Measurements from ENCODE around the gene SERPIND1. TPM values are rescaled to one million over a fixed set of nuclear protein-coding genes. Genes with fewer than 3 reads are reported as not detected.

Gene SERPIND1
- total and polyA plus RNA-seq, 2 donors (not counting 1 experiment from before 2014, with no cell fraction given) = not detected

GRCh38 chr22:20793748-20794649 is 20.1 kb downstream of the SERPIND1 start:
- Histone ChIP-seq H3K36me3 (replicated peaks in 1 of 2; ENCODE audit: control extremely low read depth in 1 of 2, control insufficient read depth in 1 of 2, extremely low read depth in 1 of 2, insufficient read depth in 2 of 2, low read length in 1 of 2) (peaks cover 3 to 63% of the 10 kb centered on the region in 2 experiments), H3K9me3 (ENCODE audit: control extremely low read depth in 1 of 3, control insufficient read depth in 2 of 3, insufficient read depth in 1 of 3, low read length in 2 of 3) (no peaks in the 10 kb centered on the region), H2AFZ (ENCODE audit: insufficient read depth, low read depth, low read length, poor library complexity, severe bottlenecking) (no peak overlapping the region), H3K4me1 (ENCODE audit: control insufficient read depth in 2 of 2, insufficient read depth in 2 of 2, low read length in 2 of 2) (no peaks in the 10 kb centered on the region), H3K4me2 (replicated peaks; ENCODE audit: low read depth, low read length, poor library complexity, severe bottlenecking) (no peak overlapping the region), H3K4me3 (ENCODE audit: control extremely low read depth in 1 of 5, extremely low read depth in 1 of 5, insufficient read depth in 1 of 5, low read depth in 2 of 5, low read length in 4 of 5) (no peak overlapping the region), H4K20me1 (ENCODE audit: control insufficient read depth, insufficient read depth, low read length, poor library complexity, severe bottlenecking) (no peaks in the 10 kb centered on the region), H3K9ac (ENCODE audit: low read length) (no peak overlapping the region), H3K79me2 (ENCODE audit: control insufficient read depth, insufficient read depth, low read length) (no peaks in the 10 kb centered on the region), H3K27ac (ENCODE audit: low read length in 2 of 2) (no peak overlapping the region), H3K27me3 (replicated peaks in 1 of 4; ENCODE audit: control extremely low read depth in 1 of 4, control insufficient read depth in 3 of 4, insufficient read depth in 4 of 4, low read length in 3 of 4) (no peaks in the 10 kb centered on the region)
- DNase-seq (no peak), ATAC-seq (ENCODE audit: low read depth) (no peak)
- intact Hi-C loops (cut with micrococcal nuclease) = no loop called here
- Mint-ChIP-seq H3K4me1 (peaks cover 8% of the 10 kb centered on the region), H3K4me3 (no peak overlapping the region), H3K27ac (no peak overlapping the region), H3K27me3 (no peaks in the 10 kb centered on the region), H3K9me3 (ENCODE audit: insufficient read depth) (no peaks in the 10 kb centered on the region)
- 89% methylated on average over 9 of the region's 13 CpGs for WGBS (ENCODE audit: insufficient coverage)
- ChIA-PET POLR2A (no interaction called here), CTCF (interaction anchor here (0.6 to 1.9 kb wide), 4 partner anchors 10 to 188 kb away, joined by 3 to 11 read pairs (median 4); no protein-coding TSS in a partner anchor)
- TF ChIP-seq CTCF (IDR thresholded peaks at IDR 0.05) = no peak
- TF ChIP-seq EZH2 (IDR thresholded peaks at IDR 0.05; ENCODE audit: borderline replicate concordance, insufficient read depth, low read depth, low read length, poor library complexity, severe bottlenecking) = no peak
